ENCODE measurements around the gene YLPM1. TPM values are rescaled to one million over a fixed set of nuclear protein-coding genes. Genes with fewer than 3 reads are reported as not detected.

The YLPM1 gene
- total and polyA plus RNA-seq, 10 of the 15 experiments (the other 5 are each of a cell fraction or from before 2014, with no cell fraction given): 11.1 to 48.2 (median 18.0) TPM

DNA sequence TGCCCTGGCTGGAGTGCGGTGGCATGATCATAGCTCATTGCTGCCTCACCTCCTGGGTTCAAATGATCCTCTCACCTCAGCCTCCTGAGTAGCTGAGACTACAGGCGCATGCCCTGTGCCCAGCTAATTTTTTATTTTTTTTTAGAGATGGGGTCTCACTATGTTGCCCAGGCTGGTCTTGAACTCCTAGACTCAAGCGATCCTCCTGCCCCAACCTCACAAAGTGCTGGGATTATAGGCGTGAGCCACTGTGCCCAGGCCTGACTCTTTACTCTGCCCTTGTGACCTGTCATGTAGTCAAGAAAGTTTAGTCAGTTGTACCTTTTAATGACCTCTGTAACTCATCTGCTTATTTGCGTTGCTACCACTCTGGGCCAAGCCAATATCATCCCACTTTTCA is 57.2 kb downstream of the YLPM1 start:
- intact Hi-C loops (cut with micrococcal nuclease; ENCODE audit: unreplicated experiment) (no loop called here), in situ Hi-C loops (cut with MboI) (no loop called here)
- Histone ChIP-seq H3K27me3 (replicated peaks in 1 of 2; ENCODE audit: control insufficient read depth in 2 of 2, insufficient read depth in 2 of 2, low read length in 1 of 2) (no peaks in the 10 kb centered on the region), H2AFZ (ENCODE audit: control insufficient read depth, low read depth, low read length) (no peak overlapping the region), H3K4me2 (ENCODE audit: control insufficient read depth, insufficient read depth) (no peak overlapping the region), H3K4me3 (no peak overlapping the region), H4K20me1 (ENCODE audit: control insufficient read depth, insufficient read depth) (no peaks in the 10 kb centered on the region), H3K36me3 (ENCODE audit: control insufficient read depth in 2 of 2, insufficient read depth in 2 of 2, low read length in 1 of 2) (peaks cover 3 to 18% of the 10 kb centered on the region in 2 experiments), H3K9ac (ENCODE audit: control insufficient read depth, insufficient read depth, low read length) (no peak overlapping the region), H3K27ac (ENCODE audit: control insufficient read depth, insufficient read depth) (no peak overlapping the region), H3K79me2 (ENCODE audit: control insufficient read depth, insufficient read depth, low read length) (no peaks in the 10 kb centered on the region), H3K9me3 (replicated peaks; ENCODE audit: control insufficient read depth, insufficient read depth, low read length) (no peaks in the 10 kb centered on the region), H3K4me1 (ENCODE audit: control insufficient read depth, insufficient read depth, low read length) (no peaks in the 10 kb centered on the region)
- RAD21 ChIA-PET (ENCODE audit: unreplicated experiment): no interaction called here
- no TSS peak for BruUV-seq (replicated peaks)
- CTCF ChIA-PET: no interaction called here
- whole genome bisulfite sequencing (ENCODE audit: insufficient coverage, insufficient replicate concordance, low lambda C conversion rate, missing lambda C conversion rate): 97% methylated on average over 5 of the region's 5 CpGs
- TF ChIP-seq SPI1 (IDR thresholded peaks at IDR 0.05; ENCODE audit: borderline replicate concordance, insufficient read depth, low read depth, low read length): no peak
- no peak for TF ChIP-seq JUNB (IDR thresholded peaks at IDR 0.05)
- no peak for TF ChIP-seq ZNF384 (IDR thresholded peaks at IDR 0.05; ENCODE audit: borderline replicate concordance, low read depth, low read length)
- TF ChIP-seq NR2F1 (conservative IDR thresholded peaks at IDR 0.05): no peak
- no peak for TF ChIP-seq IKZF1 (conservative IDR thresholded peaks at IDR 0.05)
- TF ChIP-seq PKNOX1 (IDR thresholded peaks at IDR 0.05): no peak
- TF ChIP-seq ZBTB11 (CRISPR knock-in tag; IDR thresholded peaks at IDR 0.05): no peak
- no peak for TF ChIP-seq ZBTB40 (IDR thresholded peaks at IDR 0.05; ENCODE audit: borderline replicate concordance)
- no peak for TF ChIP-seq ASH2L (IDR thresholded peaks at IDR 0.05; ENCODE audit: borderline replicate concordance, low read depth)
- no peak for TF ChIP-seq MYB (IDR thresholded peaks at IDR 0.05; ENCODE audit: borderline replicate concordance, low read depth, low read length)
- FAIRE-seq (no peak), ATAC-seq (no peak), DNase-seq (ENCODE audit: low read depth, low spot score) (no peak)
- SMC1A ChIA-PET (ENCODE audit: uncharacterized antibody, unreplicated experiment): no interaction called here
- POLR2A ChIA-PET: no interaction called here
